GM20431 (cell line): Measurements from ENCODE around the gene FTH1.

Experiments used
- in situ Hi-C: fragments of 300-500 bp; cut with MseI, MboI; formaldehyde crosslinking; loops from one replicate; pipeline ENCODE4 v1.15.0; 2020; ENCODE audit warnings: low sequenced_read_pairs; ENCODE audit not compliant: unreplicated experiment

Gene FTH1

GRCh38 chr11:61951484-61952135, 15.8 kb downstream of the FTH1 start:
- in situ Hi-C loops: no loop called here

- in situ Hi-C loops: no loop called here
These were observed 17.3 kb downstream of the FTH1 start, which contains the start of gene BEST1 for GRCh38 chr11:61950035-61950547. BEST1 (plus strand) TSS chr11:61950351; CDS start chr11:61951807, 1,456 bp downstream.

- in situ Hi-C loops: no loop called here
These were observed 18.0 kb downstream of the FTH1 start for GRCh38 chr11:61949169-61950034.

- in situ Hi-C loops: no loop called here
These were observed 18.9 kb downstream of the FTH1 start for GRCh38 chr11:61948505-61948904.

GRCh38 chr11:61947486-61948210, 19.8 kb downstream of the FTH1 start:
- in situ Hi-C loops: no loop called here

GRCh38 chr11:61946894-61947293, 20.5 kb downstream of the FTH1 start:
- in situ Hi-C loops: no loop called here

GRCh38 chr11:61945191-61945590, 22.2 kb downstream of the FTH1 start:
- in situ Hi-C loops: no loop called here

GRCh38 chr11:61940466-61940865, 27.0 kb downstream of the FTH1 start:
- in situ Hi-C loops: no loop called here

- in situ Hi-C loops: no loop called here
These were observed 31.6 kb downstream of the FTH1 start for GRCh38 chr11:61935861-61936260.

GRCh38 chr11:61930933-61931332, 36.5 kb downstream of the FTH1 start:
- in situ Hi-C loops: no loop called here

- in situ Hi-C loops: no loop called here
These were observed 38.8 kb downstream of the FTH1 start for GRCh38 chr11:61928606-61929005.

GRCh38 chr11:61927501-61927900, 39.9 kb downstream of the FTH1 start:
- in situ Hi-C loops: no loop called here

GRCh38 chr11:61926235-61926634, 41.2 kb downstream of the FTH1 start:
- in situ Hi-C loops: no loop called here

GRCh38 chr11:61925736-61926135, 41.7 kb downstream of the FTH1 start:
- in situ Hi-C loops: no loop called here

- in situ Hi-C loops: no loop called here
These were observed 43.4 kb downstream of the FTH1 start for GRCh38 chr11:61924064-61924455.

GRCh38 chr11:61923166-61924063, 44.0 kb downstream of the FTH1 start:
- in situ Hi-C loops: no loop called here

- in situ Hi-C loops: no loop called here
These were observed 44.9 kb downstream of the FTH1 start for GRCh38 chr11:61922539-61922938.

- in situ Hi-C loops: no loop called here
These were observed 46.0 kb downstream of the FTH1 start for GRCh38 chr11:61921446-61921845.
